GM18502 (cell line): ENCODE results near the gene CREB3L2.
"Not testable (repeated sequence)": the region's sequence is repeated elsewhere in the genome, so short reads cannot be mapped to it uniquely, and the experiment has no call there.

ENCODE experiments used
- ATAC-seq: cut with Tn5 transposase; IDR thresholded peaks from one replicate; pipeline ENCODE4 v1.9.1; 2021; ENCODE audit warnings: mild to moderate bottlenecking; ENCODE audit not compliant: unreplicated experiment, poor library complexity

Gene CREB3L2

GRCh38 chr7:137909042-137909441 is 92.8 kb downstream of the CREB3L2 start:
- no peak for ATAC-seq

GRCh38 chr7:137908106-137908505 is 93.8 kb downstream of the CREB3L2 start:
- ATAC-seq = no peak

- ATAC-seq = not testable (repeated sequence)
Measured at GRCh38 chr7:137906636-137907035, 95.2 kb downstream of the CREB3L2 start.

- no peak for ATAC-seq
Measured at GRCh38 chr7:137904833-137905232, 97.1 kb downstream of the CREB3L2 start.

- peak; percentile 75 for ATAC-seq
Measured at GRCh38 chr7:137903382-137904169, 98.3 kb downstream of the CREB3L2 start.

- no peak for ATAC-seq
Measured at GRCh38 chr7:137900137-137900536, 101.7 kb downstream of the CREB3L2 start.

- peak; percentile 67 for ATAC-seq
Measured at GRCh38 chr7:137898839-137899721, 102.8 kb downstream of the CREB3L2 start.

- ATAC-seq = peak; percentile 79
Measured at GRCh38 chr7:137895301-137896221, 106.3 kb downstream of the CREB3L2 start.

GRCh38 chr7:137893143-137893742 is 108.6 kb downstream of the CREB3L2 start:
- ATAC-seq = no peak

- no peak for ATAC-seq
Measured at GRCh38 chr7:137891016-137891655, 110.8 kb downstream of the CREB3L2 start.

GRCh38 chr7:137890449-137890921 is 111.4 kb downstream of the CREB3L2 start:
- ATAC-seq = no peak

GRCh38 chr7:137888241-137888640 is 113.6 kb downstream of the CREB3L2 start:
- no peak for ATAC-seq

- no peak for ATAC-seq
Measured at GRCh38 chr7:137886746-137887145, 115.1 kb downstream of the CREB3L2 start.

GRCh38 chr7:137886281-137886680 is 115.6 kb downstream of the CREB3L2 start:
- no peak for ATAC-seq

- ATAC-seq = no peak
Measured at GRCh38 chr7:137885678-137886077, 116.2 kb downstream of the CREB3L2 start.

- no peak for ATAC-seq
Measured at GRCh38 chr7:137882806-137883205, 119.1 kb downstream of the CREB3L2 start.

GRCh38 chr7:137882261-137882668 is 119.6 kb downstream of the CREB3L2 start:
- ATAC-seq = peak; percentile 98

- ATAC-seq = peak; percentile 30
Measured at GRCh38 chr7:137881607-137882260, 120.2 kb downstream of the CREB3L2 start.

- no peak for ATAC-seq
Measured at GRCh38 chr7:137880432-137880831, 121.5 kb downstream of the CREB3L2 start.
